Hepatocyte (in vitro differentiated cells): Measurements from ENCODE around the gene NEU4.

ENCODE experiments used
- EZH2 ChIP-seq: fragments of 200-600 bp; sonication (generic); IDR thresholded peaks from 2 replicates; pipeline ENCODE4 v1.6.1; 2016; ENCODE audit warnings: antibody characterized with exemption, mild to moderate bottlenecking, borderline replicate concordance
- EZH2phosphoT487 ChIP-seq: fragments of 200-600 bp; sonication (generic); IDR thresholded peaks from one replicate; pipeline ENCODE4 v1.6.1; 2018; ENCODE audit warnings: antibody characterized with exemption, mild to moderate bottlenecking, low read depth, moderate library complexity; ENCODE audit not compliant: unreplicated experiment, severe bottlenecking
- TF ChIP-seq, protein P1 (sequence below): fragments of 200-600 bp; sonication (generic); IDR thresholded peaks from 2 replicates; pipeline ENCODE4 v1.5.1; 2016; ENCODE audit warnings: antibody characterized with exemption, mild to moderate bottlenecking; ENCODE audit not compliant: poor library complexity

DNA sequence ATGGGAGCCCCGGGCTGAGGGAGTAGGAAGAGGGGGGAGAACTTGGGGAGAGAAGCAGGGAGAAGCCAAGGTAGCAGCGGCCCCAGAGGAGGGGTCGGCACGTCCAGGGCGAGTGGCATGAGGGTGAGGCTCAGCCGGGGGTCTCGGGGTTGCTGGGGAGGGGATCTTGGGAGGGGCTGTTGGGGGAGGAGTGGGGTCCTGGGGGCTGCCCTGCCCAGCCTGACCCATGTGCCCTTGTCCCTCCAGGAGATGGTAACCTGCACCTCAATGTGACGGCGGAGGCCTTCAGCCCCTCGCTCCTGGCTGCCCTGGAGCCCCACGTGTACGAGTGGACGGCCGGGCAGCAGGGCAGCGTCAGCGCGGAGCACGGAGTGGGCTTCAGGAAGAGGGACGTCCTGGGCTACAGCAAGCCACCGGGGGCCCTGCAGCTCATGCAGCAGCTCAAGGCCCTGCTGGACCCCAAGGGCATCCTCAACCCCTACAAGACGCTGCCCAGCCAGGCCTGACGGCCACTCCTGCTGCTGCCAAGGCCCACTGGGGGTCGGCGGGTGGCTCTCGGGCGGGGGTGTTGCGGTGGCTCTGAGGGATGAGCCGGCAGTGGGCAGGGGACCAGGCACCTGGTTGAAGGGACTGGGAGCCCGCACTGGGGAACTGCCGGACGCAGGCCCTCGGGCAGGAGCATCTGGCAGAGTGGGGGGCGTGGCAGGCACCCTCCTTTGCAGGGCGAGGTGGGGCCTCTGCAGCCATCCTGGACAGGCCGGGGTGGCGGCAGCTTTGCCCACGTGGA lies 41.3 kb upstream of the NEU4 start:
- TF ChIP-seq, protein P1, sequence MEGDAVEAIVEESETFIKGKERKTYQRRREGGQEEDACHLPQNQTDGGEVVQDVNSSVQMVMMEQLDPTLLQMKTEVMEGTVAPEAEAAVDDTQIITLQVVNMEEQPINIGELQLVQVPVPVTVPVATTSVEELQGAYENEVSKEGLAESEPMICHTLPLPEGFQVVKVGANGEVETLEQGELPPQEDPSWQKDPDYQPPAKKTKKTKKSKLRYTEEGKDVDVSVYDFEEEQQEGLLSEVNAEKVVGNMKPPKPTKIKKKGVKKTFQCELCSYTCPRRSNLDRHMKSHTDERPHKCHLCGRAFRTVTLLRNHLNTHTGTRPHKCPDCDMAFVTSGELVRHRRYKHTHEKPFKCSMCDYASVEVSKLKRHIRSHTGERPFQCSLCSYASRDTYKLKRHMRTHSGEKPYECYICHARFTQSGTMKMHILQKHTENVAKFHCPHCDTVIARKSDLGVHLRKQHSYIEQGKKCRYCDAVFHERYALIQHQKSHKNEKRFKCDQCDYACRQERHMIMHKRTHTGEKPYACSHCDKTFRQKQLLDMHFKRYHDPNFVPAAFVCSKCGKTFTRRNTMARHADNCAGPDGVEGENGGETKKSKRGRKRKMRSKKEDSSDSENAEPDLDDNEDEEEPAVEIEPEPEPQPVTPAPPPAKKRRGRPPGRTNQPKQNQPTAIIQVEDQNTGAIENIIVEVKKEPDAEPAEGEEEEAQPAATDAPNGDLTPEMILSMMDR: no peak
- no peak for TF ChIP-seq EZH2
- no peak for TF ChIP-seq EZH2phosphoT487
